WTC11 (cell line): ENCODE results near the gene NUMA1.

Experiments
- CTCF ChIP-seq: fragments of 200-600 bp; IDR thresholded peaks from 2 replicates; pipeline ENCODE4 v1.8.0; 2022; ENCODE audit warnings: antibody characterized with exemption
- FOXK1 ChIP-seq: sonication (generic); formaldehyde crosslinking; IDR thresholded peaks from 2 replicates; pipeline ENCODE4 v1.8.0; 2022; ENCODE audit warnings: mild to moderate bottlenecking, moderate library complexity, missing genetic modification reagents
- FOXP4 ChIP-seq: sonication (generic); formaldehyde crosslinking; IDR thresholded peaks from 2 replicates; pipeline ENCODE4 v1.8.0; 2022; ENCODE audit warnings: mild to moderate bottlenecking, missing genetic modification reagents
- MAX ChIP-seq: sonication (generic); formaldehyde crosslinking; IDR thresholded peaks from 2 replicates; pipeline ENCODE4 v1.8.0; 2022; ENCODE audit warnings: mild to moderate bottlenecking, missing genetic modification reagents

GRCh38 chr11:72012897-72013721 lies 67.2 kb downstream of the NUMA1 start:
- TF ChIP-seq CTCF = no peak
- TF ChIP-seq FOXP4 = no peak
- no peak for TF ChIP-seq MAX (CRISPR knock-in tag)
- no peak for TF ChIP-seq FOXK1
